HT-29 (cell line): ENCODE results near the gene PRELID1. TPM values are rescaled to one million over a fixed set of nuclear protein-coding genes. Genes with fewer than 3 reads are reported as not detected.
A peak's percentile ranks its signal among the peaks of the same experiment; 100 is the strongest.

Experiments
- DNase-seq: peaks from one replicate; pipeline ENCODE4 v3.0.0-alpha.2; 2015; ENCODE audit warnings: low spot score
- total RNA-seq: library from RNA; depleted of rRNA; stranded (reverse); fragments of >200 nt; shearing (Covaris generic); gene quantifications from 2 replicates; pipeline ENCODE4 v1.2.3, GENCODE V29; 2014

The PRELID1 gene
- total RNA-seq, 1 experiment from 2014 or later = 556 TPM

DNA sequence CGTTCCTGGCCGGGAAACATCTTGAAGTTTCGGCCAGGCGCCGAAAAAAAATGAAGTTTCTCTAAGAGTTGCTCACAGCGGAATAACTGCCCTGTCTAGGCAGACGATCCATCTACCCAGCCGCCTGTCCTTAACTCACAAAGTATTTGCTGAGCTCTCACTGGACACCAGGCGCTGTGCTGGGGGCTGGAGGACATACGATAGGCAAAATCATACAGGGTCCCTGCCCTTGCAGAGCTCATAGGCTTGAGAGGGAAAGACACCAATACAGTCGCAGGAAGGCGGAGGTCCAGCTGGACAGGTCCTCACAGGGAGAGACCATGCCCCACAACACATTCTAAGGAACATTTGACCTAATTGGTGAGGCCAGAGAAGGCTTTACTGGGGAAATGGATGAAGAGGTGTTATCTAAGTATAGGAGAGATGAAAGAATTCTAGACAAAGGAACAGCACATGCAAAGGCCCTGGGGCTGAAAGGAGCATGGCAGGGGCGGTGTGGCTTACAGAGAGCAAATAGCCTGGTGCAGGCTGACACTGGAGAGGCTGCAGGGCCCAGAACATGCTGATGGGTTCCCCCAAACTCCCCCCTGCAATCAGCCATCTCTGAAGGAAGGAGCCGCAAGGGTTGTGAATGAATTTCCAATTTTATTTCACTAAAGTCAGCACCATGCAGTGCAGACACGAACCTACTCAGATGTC lies 10.1 kb downstream of the PRELID1 start:
- DNase-seq = no peak

DNA sequence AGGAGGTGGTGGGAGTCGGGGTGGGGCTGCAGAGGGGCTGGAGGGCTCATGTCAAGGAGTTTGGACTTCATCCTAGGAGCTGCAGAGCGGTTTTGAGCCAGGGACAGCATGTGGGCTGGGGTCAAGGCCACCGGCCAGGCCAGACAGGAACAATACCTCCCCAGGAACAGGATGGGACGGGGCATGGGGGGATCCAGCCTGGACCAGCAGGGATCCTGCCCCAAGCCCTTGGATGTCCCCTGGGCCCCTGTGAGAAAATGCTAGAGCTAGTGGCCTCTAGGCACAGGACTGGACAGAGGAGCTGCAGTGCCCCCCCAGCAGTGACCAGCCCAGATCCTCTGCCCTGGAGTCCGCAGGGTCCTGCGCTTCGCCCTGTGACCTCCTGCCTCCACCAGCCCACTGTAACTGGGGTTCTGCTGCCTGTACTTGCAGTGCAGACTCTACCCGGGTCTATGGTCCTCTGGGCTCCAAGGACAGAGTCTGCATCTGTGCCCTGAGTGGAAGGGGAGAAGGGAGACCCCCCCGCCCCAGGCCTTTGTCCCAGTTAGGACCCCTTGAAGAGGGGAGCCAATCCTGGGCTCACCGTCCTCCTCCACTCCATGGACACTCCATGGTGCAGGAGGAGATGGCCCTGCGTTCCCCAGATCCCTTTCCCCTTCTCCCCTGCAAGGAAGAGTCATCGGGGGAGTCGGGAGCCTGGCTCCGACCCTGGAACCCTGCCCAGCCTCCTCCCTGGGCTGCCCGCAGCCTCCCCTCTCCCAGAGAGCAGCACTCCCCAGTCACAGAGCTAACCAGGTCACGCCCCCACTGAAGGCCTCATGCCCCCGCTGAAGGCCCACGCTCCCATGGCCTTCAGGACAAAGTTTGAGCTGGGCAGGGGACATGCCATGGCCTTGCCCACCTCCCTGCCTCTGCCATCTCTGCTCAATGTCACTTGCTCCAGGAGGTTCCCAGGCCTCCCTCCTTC lies 11.1 kb downstream of the PRELID1 start:
- no peak for DNase-seq

DNA sequence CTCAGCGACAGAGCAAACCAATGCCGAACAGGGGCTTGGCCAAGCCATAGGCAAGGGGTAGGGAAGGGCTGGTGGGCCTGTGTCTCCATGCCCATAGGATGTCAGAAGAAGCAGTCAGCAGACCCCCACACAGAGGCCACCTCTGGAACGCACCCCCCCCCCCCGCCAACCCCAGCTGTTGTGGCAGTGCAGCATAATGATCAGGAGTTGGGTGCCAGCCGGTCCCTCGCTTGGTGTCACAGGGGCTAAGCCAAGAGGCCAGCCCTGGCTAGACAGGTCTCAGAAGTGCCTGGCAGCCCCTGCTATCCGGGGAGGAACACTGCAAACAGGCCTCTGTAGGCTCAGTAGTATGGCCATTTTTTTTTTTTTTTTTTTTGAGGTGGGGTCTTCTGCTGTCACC lies 11.8 kb downstream of the PRELID1 start:
- no peak for DNase-seq

DNA sequence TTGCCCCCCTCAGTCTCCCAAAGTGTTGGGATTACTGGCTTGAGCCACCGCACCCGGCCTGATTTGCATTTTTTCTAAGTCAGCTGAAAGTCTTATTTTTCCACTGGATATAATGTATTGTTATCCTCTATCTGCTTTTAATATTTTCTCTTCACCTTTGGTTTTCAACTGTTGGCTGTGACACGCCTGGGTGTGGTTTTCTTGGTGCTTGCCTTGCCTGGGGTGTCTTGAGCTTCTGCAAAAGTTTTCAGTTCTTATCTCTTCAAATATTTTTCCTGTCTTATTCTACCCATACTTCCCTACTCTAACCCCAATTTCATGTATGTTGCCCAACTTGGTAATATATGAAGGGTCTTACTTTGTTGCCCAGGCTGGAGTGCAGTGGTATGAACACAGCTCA lies 12.4 kb downstream of the PRELID1 start:
- DNase-seq = no peak

DNA sequence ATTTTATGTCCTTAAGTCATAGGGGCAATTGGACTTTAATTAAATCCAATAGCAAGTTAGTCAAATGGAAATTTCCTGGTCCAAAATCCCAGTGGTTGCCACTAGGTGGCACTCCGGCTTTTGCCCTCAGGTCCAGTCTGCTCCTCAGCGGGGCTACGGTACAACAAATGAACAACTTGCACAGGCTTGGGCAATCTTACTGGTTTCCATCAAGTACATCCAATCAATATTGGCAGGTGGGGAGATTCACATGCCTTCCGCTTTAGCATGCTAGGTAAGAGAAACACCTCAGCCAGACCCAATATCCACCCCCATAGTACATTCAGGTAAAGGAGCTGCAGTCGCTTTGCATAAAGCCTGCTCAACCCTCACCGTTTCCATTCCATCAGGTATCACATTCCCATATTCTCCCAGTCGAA lies 14.4 kb downstream of the PRELID1 start:
- DNase-seq = peak; percentile 89

DNA sequence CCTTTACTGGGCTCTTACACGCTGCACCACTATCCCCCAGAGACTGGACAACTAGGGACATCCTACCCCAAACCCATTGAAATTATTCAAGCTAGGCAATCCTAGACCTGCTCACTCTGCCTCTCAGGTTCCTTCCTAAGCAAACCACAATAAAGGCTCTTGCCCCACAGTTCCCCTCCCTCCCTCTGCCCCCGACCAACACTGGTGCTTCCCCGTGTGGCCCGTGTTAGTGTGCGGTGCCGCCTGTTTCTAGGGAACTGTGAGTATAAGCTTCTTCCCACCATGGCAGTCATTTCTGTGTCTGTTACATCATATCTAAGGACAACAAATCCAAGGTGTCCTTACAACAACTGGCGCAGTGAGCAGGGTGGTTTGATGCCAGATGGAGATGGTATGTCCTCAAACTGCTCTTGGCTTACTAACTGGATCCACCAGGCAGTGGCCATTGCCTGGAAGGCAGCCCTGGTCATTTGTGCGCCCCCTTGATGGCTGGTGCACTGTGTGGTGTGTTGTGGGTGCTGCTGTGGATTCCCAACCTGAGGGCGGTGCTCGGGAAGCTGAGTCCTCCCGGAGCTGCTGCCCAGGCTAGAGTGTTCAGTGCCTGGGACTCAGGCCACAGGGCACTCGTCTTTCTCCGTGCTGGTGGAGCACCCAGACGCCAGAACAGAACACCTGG lies 16.5 kb downstream of the PRELID1 start:
- no peak for DNase-seq

DNA sequence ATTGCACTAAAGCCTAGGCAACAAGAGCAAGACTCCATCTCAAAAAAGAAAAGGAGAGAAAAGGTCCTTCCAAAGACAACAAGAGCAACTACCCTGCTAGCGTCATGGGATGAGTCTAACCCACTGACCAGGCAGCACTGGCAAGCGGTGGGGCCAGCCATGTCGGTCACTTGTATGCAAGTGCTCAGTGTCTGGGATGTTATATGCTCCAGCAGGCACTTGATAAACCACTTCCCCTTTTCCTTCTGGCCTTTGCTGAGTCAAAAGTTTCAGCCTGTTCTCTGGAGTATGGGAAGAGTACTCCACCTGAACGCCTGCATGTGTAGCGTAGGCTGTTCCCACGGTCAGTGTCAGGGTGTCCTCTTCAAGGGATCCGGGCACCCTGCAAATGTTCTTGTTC lies 17.3 kb downstream of the PRELID1 start:
- DNase-seq = no peak

DNA sequence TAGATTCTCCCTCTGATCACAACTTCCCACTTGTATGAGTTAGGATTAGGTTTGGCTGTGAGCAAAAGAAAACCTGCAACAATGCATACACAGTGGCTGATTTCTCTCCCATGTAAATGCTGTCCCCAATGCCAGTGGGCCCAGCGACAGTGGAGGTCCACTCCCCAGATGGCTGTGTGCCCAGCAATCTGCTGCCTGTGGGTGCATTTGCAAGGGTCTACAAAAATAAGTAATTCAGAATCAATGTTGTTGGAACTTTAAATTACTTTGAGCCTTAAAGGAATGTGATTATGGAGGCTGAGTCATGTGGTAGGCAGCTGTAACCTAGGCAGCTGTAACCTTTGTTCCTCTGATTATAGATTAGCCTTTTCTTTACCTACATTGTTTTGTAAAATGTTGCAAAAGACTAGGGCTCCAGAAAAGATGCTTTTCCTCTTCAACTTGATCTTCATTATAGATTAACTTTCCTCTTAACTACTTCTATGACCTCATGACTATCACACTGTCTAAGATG lies 22.3 kb downstream of the PRELID1 start:
- DNase-seq = peak; percentile 53

DNA sequence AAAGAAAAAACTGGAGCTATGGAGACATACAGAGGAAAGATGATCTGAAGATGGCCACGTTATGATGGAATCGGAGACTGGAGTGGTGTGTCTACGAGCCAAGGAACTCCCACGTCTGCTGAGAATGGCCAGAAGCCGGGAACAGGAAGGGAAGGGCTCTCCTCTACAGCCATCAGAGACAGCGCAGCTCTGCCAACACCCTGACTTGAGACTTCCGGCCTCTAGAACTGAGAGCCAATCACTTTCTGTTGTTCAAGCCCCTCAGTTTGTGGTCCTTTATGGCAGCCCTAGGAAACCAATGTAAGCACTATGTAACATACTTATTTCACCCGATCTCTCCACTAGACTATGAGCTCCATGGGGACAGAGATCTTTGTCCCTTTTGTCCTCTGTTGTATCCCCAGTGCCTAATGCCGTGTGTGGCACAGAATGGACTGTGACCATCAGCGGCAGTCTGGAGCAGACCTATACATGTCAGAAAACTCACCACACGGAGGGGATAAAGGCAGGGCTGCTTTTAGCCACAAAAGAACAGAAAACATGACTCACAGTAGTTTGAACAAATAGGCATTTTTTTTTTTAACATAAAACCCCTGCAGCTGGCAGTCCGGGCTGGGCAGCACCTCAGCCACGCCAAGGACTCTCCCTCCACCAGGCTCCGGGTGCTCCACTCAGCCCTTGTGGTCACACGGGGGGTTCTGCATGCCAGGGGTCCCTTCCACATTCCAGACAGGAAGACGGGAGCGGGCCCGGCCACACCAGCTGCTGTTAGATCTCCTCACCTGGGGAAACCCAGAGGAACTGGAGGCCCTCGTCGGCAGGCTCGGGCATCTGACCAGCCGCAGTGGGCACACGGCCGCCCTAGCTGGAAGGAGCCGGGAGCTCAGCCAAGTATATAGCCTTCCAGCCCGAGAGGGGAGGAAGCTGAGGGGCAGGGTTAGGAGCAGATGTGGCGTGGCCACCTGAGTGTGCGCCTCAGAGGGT lies 24.2 kb downstream of the PRELID1 start:
- DNase-seq = no peak

DNA sequence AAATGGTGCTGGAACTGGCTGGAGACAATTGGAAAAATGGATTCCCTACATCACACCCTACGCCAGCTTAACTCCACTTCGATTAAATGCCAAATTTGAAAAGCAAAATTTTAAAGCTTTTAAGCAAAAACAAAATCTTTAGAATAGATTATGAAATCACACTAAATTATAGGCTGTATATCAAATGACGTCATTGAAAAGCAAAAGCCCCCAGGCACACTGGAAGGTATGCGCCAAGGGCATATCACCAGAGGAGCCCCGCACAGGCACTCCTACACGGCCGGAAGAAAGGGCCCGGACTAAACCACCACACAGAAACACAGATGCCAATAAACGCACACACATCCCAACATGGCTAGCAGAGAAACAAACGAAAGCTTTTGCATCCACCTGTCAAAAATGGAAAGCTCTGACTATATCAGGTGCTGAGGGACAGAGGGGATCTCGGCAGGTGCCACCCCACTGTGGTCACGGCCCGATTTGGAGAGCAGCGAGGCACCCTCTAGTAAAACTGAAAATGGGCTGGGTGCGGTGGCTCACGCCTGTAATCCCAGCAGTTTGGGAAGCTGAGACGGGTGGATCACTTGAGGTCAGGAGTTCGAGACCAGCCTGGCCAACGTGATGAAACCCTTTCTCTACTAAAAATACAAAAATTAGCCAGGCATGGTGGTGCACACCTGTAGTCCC lies 25.1 kb downstream of the PRELID1 start:
- DNase-seq = no peak

DNA sequence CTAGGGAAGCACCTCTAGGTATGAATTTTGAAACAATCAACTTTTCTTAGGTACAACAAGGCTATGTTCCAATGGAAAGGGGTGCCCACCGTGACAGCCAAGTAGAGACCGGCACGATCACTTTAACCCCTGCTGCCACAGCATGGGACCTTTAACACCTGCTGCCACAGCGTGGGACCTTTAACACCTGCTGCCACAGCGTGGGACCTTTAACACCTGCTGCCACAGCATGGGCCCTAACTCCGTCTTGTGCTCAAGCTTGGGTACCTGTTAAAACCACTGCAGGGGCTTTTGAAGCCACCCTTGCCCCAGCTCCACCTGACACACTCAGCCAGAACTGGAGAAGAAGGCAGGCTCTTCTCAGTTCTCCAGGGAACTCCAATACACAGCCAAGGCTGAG lies 26.3 kb downstream of the PRELID1 start:
- no peak for DNase-seq

DNA sequence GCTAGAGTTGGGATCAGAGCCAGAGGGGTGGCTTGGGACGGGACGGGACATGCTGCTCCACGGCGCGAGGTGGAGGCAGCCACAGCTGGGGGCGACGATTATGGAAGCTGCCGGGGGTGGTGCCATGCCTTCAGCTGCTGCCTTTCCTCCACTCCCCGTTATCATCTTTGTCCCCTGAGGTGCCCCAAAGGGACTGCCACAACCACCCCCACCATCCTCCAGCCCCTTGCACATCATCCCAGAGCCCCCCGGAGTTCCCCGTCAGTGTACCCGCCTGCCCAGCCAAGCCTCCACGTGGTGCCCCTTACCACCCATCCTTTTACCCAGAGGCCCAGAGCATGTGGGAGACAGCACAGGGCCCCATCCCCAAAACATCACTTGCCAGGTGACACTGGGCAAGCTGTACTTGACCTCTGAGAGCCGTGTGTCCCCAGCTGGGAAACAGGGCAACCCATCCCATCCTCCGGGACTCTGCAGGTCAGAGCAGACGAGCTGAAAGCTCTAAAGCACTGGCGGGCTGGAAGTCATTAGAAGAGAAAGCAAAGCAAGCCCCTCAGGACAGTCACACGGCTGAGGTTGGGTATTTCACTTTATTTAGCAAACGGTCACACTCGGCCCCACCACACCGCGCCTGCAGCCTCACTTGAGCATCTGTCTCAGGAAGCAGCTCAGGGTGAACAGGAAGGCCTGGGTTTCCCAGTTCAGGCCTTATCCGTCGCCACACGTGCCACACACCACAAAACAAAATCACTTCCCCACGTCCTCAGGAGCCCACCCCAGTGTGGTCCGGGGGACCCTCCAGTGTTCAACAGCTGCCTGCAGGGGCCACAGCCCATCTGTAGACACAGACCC lies 27.6 kb downstream of the PRELID1 start:
- DNase-seq = no peak

DNA sequence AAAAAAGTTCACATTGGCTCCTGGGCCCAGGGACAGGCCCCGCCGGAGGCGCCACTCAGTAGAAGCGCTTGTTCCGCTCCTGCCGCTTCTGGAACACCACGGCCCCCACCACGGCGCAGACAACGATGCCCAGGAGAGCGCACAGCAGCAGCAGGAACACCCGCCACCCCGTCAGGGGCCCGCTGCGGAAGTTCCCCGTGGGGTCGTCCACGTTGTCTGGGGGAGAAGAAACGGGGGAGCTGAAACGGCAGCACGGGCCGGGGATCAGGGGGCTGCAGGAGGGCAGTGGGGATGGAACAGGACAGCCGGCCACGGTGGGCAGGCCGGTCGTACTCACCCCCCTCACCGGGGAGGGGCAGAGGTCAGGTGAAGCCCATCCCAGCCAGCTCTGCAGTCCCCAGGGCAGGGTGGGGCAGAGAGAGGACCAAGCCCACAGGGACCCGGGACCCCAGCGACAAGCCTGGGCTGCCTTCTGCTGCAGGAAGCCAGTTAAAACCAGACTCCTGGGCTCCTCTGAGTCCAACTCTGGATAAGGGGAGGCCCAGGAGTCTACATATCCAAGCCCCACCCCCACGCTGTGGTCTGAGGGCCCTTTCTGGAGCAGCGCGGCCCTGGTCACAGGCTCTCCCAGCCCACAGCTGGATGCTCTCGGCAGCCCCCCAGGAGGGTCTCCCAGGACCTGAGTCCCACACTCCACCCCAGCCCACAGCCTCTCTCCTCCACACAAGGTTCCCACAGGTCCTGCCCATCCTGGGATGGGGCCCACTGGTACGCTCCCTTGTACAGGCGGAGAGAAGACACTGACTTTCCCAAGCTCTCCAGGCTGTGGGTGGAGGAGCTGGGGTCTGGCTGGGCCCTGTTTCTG lies 28.7 kb downstream of the PRELID1 start:
- no peak for DNase-seq

DNA sequence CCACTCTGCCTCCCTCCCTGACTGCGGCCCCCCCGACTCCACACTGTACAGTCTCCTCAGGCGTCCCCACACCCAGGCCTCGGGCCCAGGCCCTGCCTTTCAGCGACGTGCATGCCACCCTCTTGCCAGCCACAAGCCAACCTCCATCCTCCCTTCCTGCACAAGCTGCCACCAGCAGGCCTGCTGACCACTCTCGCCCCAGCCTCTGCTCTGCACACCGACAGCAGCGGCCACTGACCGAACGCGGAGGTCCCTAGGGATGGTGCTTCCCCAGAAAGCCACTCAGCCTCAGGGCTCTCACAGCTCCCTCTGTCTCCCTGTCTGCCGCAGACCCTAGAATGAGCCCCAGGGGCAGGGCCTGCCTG lies 29.3 kb downstream of the PRELID1 start:
- no peak for DNase-seq

DNA sequence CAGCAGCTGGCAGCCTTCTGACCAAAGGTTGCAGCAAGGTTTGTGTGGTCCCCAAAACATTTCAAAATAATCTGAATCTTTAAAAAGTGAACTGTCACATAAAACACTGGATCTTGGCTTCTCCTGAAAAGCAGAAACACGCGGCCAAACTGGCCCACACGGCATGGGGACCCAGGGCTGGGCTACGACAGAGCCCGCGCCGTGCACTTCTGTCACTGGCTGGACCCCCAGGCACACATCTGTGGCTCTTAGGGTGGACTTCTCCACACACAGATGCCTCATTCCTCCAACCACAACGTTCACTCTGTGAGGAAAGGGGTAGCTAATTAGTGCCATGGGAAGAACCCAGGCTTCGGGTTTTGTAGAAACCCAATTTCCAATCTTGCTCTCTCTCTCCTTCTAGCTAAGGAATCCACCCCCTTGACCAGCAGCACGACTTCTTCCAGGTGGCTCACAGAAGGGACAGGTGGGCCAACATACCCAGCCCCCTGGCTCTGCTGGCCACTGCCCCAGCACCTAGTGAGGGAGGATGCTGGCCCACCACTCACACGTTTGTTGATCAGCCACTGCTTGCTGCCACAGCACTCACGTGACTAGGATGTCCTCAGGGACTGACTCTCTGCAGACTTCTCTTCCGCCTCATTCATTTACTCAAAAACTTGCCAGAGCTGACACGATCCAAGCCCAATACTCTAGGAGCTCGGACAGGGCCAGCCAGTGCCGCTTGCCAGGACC lies 30.0 kb downstream of the PRELID1 start:
- DNase-seq = no peak

DNA sequence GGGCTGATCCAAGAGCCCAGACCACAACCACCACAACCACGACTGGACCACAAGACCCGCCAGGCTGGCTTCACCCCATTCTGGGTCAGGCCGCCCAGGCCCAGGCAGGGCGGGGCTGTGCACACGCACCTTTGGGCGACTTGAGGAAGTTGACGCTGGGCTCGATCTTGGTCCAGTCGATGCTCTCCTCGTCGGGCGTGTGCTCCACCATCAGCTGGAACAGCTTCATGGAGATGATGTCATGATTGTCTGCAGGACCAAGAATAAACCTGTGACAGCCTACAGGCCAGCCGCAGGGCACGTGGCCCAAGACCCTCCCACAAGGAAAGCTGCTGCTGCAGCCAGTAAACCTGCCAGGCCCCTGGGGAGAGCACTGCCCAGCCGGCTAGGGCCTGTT lies 30.6 kb downstream of the PRELID1 start:
- no peak for DNase-seq
